Measurements from ENCODE around the gene TBCD.

TBCD gene

GRCh38 chr17:82828875-82829487 lies 77.1 kb downstream of the TBCD start:
- no peak overlapping the region for H3K4me3 ChIP-seq (ENCODE audit: low read depth, low read length)
- DNase-seq (ENCODE audit: low read depth): no peak
- TF ChIP-seq CTCF (IDR thresholded peaks at IDR 0.05; ENCODE audit: low read depth, low read length, missing control alignments): no peak
- in situ Hi-C loops (cut with HindIII; ENCODE audit: low sequenced_read_pairs): no loop called here

- H3K4me3 ChIP-seq (ENCODE audit: low read depth, low read length): no peak overlapping the region
- TF ChIP-seq CTCF (IDR thresholded peaks at IDR 0.05; ENCODE audit: low read depth, low read length, missing control alignments): no peak
- in situ Hi-C loops (cut with HindIII; ENCODE audit: low sequenced_read_pairs): no loop called here
- DNase-seq (ENCODE audit: low read depth): no peak
These were observed 78.4 kb downstream of the TBCD start for GRCh38 chr17:82830249-82830661.

GRCh38 chr17:82831041-82831817 lies 79.4 kb downstream of the TBCD start:
- no peak overlapping the region for H3K4me3 ChIP-seq (ENCODE audit: low read depth, low read length)
- DNase-seq (ENCODE audit: low read depth): no peak
- in situ Hi-C loops (cut with HindIII; ENCODE audit: low sequenced_read_pairs): no loop called here
- TF ChIP-seq CTCF (IDR thresholded peaks at IDR 0.05; ENCODE audit: low read depth, low read length, missing control alignments): no peak

- H3K4me3 ChIP-seq (ENCODE audit: low read depth, low read length): no peak overlapping the region
- in situ Hi-C loops (cut with HindIII; ENCODE audit: low sequenced_read_pairs): no loop called here
- DNase-seq (ENCODE audit: low read depth): no peak
- no peak for TF ChIP-seq CTCF (IDR thresholded peaks at IDR 0.05; ENCODE audit: low read depth, low read length, missing control alignments)
These were observed 79.9 kb downstream of the TBCD start for GRCh38 chr17:82831818-82832200.

- in situ Hi-C loops (cut with HindIII; ENCODE audit: low sequenced_read_pairs): no loop called here
- no peak overlapping the region for H3K4me3 ChIP-seq (ENCODE audit: low read depth, low read length)
- TF ChIP-seq CTCF (IDR thresholded peaks at IDR 0.05; ENCODE audit: low read depth, low read length, missing control alignments): no peak
- DNase-seq (ENCODE audit: low read depth): no peak
These were observed 80.5 kb downstream of the TBCD start for GRCh38 chr17:82832411-82832810.

- DNase-seq (ENCODE audit: low read depth): no peak
- in situ Hi-C loops (cut with HindIII; ENCODE audit: low sequenced_read_pairs): no loop called here
- no peak for TF ChIP-seq CTCF (IDR thresholded peaks at IDR 0.05; ENCODE audit: low read depth, low read length, missing control alignments)
- no peak overlapping the region for H3K4me3 ChIP-seq (ENCODE audit: low read depth, low read length)
These were observed 81.1 kb downstream of the TBCD start for GRCh38 chr17:82832881-82833475.

All from astrocyte of the cerebellum (primary cell).